HG03196 (cell line): Measurements from ENCODE around the gene MKNK1.

Experiments
- ATAC-seq: cut with Tn5 transposase; IDR thresholded peaks from one replicate; pipeline ENCODE4 v1.9.1; 2021; ENCODE audit not compliant: unreplicated experiment

Gene MKNK1

DNA sequence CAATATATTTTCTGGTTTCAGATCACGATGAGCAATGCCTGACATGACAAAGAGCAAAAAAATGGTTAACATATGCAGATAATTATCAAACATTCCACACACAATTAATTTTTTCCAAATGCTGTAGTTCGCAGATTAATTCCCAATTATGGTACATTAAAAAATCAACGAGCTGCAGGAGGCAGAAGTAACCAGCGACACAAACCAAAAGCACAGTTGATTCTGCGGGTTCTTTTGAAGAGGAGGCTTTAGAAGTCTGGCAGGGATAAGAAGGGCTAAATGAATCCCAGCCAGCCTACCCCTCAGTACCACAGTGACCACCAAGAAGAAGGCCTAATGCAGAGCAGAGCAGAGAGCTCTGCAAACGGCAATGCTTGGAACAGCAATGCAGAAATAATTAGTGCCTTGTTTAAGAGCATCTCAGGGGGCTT, 35.6 kb downstream of the MKNK1 start:
- no peak for ATAC-seq

DNA sequence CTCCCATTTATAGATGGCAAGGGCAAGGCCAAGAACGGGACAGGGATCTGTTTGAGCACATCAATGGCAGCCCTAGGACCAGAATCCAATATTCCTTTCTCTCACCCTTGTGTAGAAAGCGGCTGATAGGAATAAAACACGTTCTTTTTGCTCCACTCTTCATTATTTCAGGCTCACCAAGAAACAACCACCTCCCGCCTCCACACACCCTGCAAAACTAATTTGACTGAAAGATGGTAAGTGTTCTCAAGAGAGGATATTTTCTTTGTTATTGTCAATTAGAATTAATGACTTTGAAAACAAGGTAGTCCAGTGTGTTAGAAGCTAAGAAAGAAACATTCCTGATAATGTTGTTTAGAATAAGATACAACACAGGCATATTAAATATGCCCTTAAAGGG, 40.7 kb downstream of the MKNK1 start:
- no peak for ATAC-seq

DNA sequence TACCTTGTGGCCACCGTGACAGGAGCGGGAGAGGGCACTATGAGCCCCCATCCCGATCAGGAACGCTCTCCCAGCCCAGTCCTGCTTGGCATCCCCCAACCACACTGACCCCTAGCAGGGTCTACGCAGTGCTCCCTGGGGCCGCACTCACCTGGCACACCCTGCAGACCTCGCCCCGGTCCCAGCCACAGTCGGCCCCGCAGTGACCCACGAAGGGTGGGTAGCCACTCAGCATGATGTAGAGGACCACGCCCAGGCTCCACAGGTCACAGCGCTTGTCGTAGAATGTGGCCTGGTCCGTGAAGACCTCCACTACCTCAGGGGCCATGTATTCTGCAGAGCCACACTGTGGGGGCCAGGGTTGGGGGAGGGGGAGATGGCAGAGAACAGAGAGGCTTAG, 41.6 kb downstream of the MKNK1 start:
- no peak for ATAC-seq

DNA sequence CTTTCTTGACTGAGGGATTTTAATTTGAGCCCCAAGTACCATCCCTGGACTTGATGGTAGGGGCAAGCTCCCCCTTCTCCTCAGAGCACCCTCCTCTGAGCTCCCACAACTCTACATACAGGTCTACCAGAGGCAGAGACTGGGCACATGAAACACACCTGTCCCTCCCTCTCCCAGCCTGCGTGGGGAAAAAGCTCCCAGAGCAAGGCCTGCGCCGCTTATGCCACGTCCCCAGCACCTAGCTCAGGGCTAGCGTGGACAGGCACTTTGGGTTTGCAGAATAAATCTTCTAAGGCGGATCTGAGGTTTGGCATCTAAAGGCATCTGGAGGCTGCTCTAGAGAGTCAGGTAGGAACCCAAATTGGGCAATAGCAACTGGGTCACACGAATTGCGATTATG, 45.1 kb downstream of the MKNK1 start:
- ATAC-seq = no peak

DNA sequence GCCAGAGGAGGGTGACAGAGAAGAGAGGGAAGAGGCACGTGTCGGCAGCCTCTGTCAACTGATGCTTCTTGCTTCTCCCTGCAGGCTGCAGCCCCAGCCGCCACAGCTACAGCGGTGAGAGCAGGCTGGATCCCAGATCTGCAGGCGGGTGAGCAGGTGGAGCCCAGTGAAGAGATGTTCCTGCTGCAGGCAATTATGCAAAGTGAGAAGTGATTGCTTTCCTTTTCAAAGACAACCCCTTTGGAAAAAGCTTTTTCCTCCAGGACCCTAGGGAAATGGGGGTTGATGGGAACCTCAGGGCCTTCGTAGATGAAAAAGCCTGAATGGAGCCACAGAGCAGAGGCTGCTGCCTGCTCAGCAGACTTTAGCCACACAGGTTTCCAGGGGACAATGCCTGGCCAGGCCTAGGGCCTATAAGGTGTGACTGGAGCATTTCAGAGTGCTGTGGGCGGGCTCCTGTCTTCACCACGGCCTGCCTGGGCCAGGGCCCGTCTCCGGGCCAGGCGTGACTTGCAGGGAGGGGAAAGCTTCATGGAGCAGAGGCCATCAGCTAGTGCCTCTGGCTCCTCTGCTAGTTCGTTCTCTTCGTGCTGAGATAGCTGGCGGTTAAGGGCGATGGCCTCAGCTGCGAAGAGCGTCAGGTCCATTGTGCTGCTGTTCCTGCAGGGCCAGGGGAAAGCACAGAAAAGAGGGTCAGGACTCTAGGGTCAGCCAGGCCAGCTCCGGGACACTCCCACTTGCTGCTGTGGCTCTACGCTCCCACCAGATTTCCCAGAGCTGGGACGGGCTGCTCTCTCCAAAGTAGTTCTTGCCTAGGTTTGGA, 45.7 kb downstream of the MKNK1 start:
- ATAC-seq = no peak

DNA sequence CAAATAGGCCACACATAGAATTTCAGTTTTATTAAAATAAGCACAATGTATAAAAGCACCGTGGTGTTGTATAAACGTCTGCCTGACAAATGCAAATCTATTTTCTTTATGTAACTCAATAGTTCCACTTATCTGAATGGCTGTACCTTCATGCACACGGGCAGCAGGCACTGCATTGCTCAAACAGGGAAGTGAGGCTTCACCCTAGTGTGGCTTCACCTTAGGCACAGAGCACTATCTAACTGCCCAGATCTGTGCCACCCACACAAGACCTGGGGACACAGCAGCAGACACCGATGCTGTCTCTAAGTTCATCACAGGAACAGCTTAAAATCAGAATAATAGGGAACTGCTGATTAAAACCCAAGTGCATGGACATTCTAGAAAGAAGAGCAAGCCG, 46.7 kb downstream of the MKNK1 start:
- no peak for ATAC-seq

DNA sequence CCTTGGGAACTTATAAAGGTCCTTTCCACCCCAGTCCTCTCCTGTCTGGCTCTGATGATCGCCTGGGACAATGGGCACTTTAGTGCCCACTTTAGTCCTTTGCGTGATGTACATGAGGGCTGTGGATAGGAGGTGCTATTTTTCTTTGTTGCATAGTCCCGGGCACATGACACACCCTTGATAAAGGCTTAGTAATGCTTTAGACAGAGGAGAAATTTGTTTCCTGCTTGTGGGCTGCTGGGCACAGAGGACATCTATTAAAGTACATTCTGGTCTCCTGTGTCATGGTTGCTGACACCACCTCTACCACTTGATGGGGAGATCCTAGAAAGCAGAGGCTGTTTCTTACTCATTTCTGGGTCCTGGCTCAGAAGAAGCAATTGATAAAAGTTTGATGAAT, 47.2 kb downstream of the MKNK1 start:
- no peak for ATAC-seq

DNA sequence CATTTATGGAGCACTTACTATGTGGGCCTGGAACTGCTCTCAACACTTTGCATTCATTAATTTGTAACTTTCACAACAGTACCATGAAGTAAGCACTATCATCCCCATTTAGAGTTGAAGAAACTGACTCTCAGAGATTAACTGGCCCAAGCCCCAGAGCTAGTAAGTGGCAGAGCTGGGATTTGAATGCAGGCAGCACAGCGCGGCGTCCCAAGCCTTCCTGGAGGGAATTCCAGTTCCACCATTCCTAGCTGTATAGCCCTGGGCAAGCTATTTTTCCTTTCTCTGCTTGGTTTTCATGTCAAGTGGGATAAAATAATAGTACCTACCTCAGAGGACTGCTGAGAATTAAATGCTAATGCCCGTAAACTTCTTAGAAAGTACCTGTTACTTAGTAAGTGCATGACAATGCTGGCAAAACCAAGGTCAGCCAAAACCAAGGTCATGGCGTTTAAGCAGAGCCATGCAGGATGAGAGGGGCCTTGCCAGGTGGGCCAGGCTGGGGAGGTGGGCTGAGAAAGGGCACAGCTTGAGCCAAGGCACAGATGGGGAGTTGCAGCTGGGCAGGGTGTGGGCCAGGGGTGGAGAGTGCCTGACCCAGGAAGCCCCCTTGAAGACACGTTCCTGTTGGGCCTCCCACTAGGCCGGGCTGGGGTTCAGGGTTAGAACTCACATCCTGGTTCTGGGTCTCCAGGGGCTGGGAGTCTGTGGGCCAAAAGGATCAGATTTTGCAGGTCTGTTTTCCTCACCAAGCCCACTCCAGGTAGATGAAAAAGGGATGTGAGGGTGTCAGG, 48.0 kb downstream of the MKNK1 start:
- ATAC-seq = no peak

DNA sequence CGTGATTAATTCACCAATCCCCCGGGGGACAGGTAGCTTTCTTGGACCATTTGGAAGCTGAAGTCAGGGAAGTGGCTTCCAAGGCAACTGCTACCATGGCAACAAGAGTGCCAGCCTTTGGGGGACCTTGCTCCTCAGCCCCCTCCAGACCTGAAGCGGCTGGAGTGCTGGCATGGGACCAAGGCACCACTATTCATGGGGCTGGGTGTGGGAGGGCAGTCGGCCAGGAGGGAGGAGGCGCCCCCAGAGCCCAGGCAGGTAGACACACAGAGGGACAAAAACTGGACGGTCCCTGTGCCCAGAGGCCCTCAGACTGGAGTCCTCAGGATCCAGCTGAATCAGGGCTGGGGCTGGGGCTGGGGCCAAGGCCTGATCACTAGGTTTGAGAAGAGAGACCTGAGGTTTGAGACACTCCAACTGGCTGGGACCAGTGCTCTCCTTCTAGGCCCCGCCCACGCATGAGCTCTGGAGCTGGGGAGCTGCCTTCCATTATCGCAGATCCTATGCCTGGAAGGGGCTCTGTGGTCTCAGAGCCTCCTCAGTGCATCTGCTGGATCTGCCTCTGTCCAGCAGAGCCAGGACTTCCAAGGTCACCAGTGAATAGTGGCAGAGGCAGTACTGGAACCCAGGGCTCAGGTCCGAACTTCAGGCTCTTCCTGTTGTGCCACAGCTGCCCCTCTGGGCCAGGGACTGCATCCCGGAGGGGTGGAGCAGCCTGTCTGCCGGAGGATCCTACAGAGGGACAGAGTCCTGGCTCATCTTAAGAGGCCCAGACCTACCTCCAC, 49.3 kb downstream of the MKNK1 start:
- ATAC-seq = no peak

DNA sequence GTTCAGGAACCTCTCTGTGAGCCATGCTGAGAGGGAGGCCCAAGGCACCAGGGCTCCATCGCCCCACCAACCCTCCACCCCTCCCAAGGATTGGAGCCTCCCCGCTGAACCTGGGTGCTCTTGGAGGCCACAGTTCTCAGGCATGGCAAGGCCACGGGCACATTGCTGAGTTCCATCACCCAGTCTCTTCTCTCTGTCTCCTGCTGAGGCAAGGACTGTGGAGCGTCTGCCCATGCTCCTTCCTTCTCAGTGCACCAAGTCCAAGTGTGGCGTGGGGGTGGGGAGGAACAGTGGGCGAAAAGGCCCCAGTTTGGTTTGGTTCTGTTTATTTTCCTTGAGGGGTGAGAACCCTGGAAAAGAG, 49.9 kb downstream of the MKNK1 start:
- no peak for ATAC-seq

DNA sequence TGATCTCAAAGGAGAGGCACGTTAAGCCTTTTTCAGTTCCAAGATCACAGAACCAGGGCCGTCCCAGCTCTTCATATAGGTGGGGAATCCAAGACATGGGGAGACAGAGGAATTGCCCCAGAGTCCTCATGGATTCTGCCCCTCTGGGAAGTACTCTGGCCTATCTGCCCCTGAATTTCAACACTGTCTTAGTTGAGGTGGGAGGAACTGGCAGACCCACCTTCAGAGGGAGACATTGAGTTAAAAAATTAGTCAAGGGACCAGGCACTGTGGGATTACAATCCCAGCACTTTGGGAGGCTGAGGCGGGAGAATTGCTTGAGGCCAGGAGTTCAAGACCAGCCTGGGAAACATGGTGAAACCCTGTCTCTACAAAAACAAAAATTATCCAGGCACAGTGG, 50.6 kb downstream of the MKNK1 start:
- ATAC-seq = no peak

DNA sequence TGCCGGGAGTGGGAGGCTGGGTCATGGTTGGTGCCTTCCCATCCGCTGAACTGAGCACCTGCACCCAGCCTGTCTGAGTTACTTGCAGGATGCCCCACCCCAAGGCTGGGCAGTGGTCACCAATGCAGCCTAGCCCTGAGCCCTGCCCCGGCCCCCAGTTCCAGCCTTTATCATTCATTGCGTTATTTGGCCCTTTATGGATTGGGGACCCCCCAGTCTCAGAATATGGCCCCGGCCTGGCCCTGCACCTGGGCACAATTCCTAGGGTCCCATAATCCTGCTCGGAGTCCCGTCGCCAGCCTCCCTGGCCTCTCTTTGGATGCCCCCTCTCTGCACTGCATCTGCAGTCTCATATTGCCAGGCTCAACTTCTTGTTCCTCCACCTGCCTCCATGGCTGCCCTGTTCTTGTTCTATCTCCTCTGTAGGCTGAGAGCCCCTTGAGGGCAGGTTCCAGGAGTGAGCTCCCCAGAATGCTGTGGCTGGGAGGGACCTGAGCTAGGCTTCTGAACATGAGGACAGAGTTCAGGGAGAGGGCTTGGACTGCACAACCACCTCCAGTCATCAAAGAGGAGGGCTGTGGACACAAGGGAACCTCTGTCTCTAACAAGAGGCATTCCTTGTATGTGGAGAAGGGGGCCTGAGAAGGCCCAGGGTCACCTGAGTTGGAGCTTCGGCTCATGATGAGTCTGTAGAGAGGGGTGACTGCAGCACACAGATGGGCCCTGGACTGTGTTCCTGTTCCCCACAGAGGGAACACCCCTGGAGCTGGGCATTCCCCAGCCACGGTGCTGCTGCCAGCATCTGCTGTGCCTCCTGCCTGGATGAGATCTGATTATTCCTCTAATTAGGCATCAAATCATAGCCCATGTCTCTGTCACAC, 51.5 kb downstream of the MKNK1 start:
- ATAC-seq = no peak

DNA sequence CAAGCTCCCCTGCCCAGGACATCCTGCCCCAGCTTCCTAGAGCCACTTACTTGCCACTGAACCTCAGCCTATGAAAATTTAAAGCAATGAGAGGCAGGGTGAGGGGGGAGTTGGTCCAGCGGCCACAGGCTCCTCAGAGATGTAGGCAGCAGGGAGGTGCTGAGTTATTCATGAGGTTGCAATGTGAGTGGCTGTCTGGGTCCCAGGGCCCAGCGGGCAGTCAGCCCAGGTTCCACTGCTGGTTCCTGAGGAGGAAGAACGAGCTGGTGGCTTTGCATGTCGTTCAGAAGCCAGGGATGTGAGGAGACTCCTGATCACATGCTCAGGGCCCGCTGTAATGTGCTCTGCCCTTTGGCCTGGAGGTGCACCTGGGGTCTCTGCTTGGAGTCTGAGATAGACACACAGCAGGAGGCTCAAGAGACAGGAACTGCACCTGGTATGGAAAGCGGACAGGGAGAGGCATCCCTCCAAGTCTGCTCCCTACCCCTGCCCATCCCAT, 52.4 kb downstream of the MKNK1 start, which contains the start of gene KNCN:
TSS of gene KNCN (minus strand) at position 51 of the 499 bp plus-strand sequence. CDS start 432 bp downstream, outside the sequence.
- no peak for ATAC-seq

DNA sequence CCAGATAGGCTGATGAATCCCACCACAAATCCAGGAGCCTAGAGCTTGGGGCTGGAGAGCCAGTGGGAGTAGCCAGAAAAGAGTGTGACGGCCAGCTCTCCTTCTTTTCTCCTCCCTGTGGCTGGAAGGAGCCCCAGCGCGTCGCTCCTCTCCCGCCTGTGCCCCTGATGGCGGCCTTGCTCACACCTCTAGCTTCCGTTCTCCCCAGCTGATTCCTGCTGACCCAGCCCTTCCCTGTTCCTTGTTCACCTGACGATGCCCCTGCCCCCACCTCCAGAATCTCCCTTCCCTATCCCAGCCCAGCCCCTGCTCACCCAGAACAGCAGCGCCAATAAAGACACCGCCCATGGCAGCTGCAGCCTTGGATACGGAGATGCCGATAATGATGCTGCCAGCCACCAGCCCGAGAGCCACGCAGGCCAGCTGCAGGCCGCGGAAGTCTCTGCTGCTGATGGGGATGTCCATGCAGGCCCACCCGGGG, 53.3 kb downstream of the MKNK1 start:
- ATAC-seq = no peak

DNA sequence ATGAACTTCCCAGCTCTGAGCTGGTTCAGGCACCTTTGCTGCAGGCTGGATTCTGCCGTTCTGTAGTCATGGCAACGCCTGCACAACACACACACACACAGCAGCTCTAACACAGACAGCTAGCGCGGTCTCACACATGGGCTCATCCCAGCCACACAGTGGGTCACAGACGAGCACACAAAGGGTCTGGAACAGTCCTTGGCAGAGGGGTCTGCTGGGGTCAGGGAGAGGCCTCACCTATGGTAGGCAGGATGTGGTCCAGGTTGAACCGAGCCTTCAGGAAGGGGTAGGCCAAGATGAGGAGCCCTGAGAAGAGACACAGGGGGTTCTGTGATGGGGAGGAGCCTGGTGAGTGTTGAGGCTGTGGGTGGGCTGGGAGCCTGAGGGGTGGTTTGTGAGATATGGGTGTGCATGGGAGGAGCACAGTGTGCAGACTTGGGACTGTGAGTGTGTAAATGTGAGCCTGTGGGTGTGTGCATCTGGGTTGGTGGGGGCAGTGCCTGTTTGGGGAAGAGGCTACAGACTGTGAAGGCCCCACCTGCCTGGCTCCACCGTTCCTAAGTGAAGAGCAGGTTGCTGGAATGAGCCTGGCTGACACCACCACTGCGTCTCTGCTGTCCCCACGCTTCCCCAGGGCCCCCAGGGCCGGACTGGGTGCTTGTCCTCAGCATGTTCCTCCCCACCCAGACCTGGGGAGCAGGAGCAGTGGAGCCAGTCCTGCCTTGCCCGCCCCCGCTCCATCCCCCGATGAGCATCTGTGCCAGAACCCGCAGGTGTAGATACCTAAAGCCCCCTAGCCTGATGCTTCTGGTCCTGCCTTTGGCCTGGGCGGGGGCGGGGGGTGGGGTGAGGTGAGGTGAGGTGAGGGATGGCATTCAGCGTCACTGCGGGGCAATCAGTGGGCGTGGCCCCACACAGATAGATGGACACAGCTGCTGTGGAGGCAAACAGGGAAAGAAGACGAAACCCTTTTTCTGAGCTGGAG, 54.1 kb downstream of the MKNK1 start:
- ATAC-seq = no peak

DNA sequence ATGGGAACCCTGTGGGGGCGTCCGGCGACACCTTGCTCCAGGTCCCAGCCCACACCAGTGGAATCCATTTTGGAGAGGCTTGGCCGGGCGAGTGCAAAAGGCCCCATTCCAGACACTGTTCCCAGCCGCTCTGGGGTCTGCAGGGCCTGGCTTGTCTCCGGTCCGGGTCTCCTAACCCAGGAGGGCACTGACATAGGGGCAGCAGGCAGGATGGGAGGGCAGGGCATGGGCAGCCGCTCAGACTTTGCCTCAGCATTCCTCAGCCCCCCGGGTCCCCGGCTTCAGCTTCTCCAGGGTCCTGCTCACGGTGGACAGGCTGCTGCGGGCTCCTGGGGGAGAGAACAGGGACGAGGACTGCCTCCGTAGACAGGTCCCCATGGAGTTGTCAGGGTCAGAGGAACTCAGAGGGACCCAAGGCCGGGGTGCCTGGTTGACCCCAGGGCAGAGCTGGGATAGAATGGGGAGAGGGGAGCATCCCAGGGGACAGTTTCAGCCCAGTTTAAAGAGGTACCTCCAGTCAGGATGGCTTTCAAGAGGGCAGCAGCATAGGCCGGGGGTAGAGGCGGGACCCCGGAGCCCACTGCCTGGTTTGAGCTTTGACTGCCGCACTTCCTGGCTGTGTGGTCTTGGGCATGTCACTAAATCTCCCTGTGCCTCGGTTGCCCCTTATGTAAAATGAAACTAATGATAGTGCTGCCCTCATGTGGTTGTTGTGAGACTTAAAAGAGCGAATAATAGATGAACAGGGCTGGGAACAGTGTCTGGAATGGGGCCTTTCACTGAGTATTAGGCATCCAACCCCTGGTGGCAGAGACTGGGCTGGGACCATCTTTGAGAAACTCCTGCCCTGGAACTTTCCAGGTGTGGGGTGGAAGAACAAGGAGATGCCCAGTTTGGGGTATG, 56.3 kb downstream of the MKNK1 start:
- no peak for ATAC-seq

DNA sequence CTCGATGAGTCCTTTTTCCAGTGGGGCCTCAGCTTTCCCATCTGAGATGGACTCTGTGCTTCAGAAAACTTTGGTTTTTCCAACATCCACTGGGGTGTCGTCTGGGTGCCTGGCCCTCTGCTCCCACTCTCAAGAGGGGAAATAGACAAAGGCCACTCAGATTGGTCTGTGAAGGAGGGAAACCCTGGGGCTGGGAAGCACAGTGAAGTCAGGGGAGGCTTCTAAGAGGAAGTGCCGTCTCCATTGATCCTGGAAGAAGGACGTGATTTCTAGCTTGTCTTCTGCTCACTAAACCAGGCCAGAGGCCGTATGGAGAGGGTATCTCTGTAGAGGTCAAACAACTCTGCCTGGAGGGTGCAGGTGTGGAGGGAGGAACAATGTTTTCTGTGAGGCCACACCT, 57.9 kb downstream of the MKNK1 start:
- ATAC-seq = no peak

DNA sequence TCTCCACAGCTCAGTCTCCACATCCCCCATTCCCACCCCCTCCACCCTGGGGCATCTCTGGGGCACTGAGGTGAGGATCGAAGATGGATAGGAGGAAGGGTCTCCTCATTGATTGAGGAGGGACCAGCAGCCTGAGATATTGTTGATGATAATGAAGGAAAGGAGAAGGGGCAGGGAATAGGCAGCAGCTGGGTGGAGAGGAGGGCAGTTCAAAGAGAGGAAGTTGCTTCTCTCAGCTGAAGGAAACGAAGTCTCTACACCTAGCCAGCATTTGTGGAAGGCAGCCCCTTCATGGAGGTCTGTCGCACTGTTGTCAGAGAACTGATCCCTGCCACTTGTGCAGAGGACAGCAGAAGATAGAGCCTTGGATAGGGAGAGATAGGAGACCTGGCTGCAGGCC, 58.3 kb downstream of the MKNK1 start:
- ATAC-seq = no peak
